Measurements from ENCODE around the gene SNRNP27.
"Not testable (repeated sequence)": the region's sequence is repeated elsewhere in the genome, so short reads cannot be mapped to it uniquely, and the experiment has no call there.

Gene SNRNP27

DNA sequence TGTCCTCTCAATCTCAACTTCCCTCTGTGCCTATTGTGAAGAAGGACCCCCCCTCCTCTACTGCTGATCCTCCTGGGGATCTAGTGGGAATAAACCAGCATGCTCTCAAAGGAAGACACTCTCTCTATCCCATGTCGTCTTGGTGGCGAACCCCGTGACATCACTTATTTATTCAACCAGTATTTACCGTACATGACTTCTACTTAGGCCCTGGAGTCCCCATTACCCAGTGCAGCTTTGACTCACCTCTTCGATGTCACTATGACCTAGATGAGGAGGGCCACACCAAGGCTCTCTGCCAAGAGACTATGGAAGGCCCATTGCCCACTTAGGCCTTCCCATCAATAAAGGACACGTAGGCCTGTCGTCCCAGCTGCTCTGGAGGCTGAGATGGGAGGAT lies 51.0 kb downstream of the SNRNP27 start:
- in situ Hi-C loops (cut with HindIII; ENCODE audit: low sequenced_read_pairs) = loop anchor here (5.0 kb wide), 1 partner anchor 198 kb away; no protein-coding TSS in a partner anchor

DNA sequence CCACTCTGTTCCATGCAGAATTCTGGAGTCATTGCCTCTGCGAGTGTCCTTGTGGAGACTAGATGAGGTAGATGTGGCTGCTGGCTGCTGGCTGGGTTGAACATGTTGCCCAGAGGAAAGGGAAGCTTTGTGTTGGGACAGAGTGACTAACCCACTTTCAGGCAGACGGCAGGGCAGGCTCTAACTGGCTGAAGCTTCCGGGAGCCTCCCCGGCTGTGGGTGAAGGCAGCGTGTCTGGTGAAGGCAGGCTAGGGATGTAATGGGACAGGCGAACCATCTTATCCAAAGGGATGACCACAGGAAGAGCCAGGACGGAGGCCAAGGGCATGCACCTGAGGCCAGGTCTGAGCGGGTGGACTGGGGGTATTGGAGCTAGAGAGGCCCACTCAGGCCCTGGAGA lies 51.7 kb downstream of the SNRNP27 start:
- in situ Hi-C loops (cut with HindIII; ENCODE audit: low sequenced_read_pairs) = loop anchor here (5.0 kb wide), 1 partner anchor 197 kb away; no protein-coding TSS in a partner anchor

DNA sequence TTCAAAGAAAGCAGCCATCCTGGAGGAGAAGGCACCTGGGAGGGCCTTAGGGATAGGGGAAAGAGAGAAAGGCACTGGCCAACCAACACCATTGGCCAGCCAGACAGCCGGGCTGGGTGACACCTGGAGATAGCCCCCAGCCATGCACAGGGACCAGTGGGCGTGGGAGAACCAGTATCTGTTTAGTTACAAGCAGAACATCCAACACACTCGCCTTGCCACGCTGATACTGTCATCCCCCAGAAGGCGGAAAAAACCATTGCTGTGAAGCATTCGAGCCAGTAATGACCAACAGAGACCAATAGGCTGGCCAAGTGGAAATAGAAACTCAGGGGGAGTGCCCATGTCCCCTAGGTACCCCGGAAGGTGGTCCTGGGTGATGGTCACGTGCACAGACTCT lies 52.2 kb downstream of the SNRNP27 start:
- in situ Hi-C loops (cut with HindIII; ENCODE audit: low sequenced_read_pairs) = loop anchor here (5.0 kb wide), 1 partner anchor 196 kb away; no protein-coding TSS in a partner anchor

GRCh38 chr2:69946351-69947324 lies 52.9 kb downstream of the SNRNP27 start:
- in situ Hi-C loops (cut with HindIII; ENCODE audit: low sequenced_read_pairs) = loop anchor here (5.0 kb wide), 1 partner anchor 196 kb away; no protein-coding TSS in a partner anchor

- in situ Hi-C loops (cut with HindIII; ENCODE audit: low sequenced_read_pairs) = loop anchor here (5.0 kb wide), 1 partner anchor 195 kb away; no protein-coding TSS in a partner anchor
These were observed 53.7 kb downstream of the SNRNP27 start for GRCh38 chr2:69947325-69947931.

- in situ Hi-C loops (cut with HindIII; ENCODE audit: low sequenced_read_pairs) = loop anchor here (5.0 kb wide), 1 partner anchor 194 kb away; no protein-coding TSS in a partner anchor
These were observed 54.5 kb downstream of the SNRNP27 start for GRCh38 chr2:69948032-69948962.

DNA sequence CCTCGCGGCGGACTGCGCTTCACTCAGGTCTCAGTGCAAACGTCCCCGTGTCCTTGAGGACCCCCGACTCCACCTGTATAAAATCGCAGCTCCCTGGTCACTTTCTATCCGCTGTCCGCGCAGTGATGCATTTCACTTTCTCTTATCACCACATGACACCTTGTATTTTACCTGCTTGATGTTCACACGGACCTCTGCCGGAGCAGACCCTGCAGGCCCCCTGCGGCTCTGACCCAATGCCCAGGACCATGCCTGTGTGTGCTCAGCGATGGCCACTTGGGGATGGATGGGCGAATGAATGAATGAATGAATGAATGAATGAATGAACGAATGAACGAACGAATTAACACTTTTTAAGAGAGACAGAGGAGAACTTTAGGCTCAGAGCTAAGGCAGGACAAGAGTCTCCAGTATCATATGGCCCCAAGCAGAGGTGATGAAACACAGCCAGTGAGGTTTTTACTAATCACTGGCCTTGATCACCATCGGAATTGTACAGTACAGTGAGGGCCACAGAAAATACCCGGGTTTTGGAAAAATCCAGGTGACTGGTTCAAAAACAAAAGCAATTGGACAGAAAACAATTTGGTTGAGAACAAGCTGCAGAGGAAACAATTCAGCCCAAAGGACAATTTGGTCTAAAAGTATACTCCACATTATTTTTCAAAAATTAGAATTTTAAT lies 55.3 kb downstream of the SNRNP27 start:
- in situ Hi-C loops (cut with HindIII; ENCODE audit: low sequenced_read_pairs) = loop anchor here (5.0 kb wide), 1 partner anchor 193 kb away; no protein-coding TSS in a partner anchor

DNA sequence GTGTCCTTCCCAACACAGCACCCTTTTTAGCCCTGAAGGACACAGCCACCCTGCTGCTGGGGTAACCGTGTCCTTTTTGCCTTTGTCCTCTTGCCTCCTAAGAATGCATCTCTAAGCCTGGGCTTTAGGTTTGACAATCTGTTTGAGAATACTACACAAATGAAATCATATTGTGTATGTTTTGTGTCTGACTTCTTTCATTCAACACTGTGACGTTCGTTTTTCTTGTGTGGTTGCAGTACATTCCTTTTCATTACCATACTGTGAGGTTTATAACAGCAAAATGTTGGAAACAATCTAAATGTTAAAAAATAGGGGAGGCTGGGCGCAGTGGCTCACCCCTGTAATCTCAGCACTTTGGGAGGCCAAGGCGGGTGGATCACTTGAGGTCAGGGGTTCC lies 56.5 kb downstream of the SNRNP27 start:
- in situ Hi-C loops (cut with HindIII; ENCODE audit: low sequenced_read_pairs) = no loop called here

GRCh38 chr2:69950671-69951070 lies 56.9 kb downstream of the SNRNP27 start:
- in situ Hi-C loops (cut with HindIII; ENCODE audit: low sequenced_read_pairs) = not testable (repeated sequence)

GRCh38 chr2:69952336-69953115 lies 58.8 kb downstream of the SNRNP27 start:
- in situ Hi-C loops (cut with HindIII; ENCODE audit: low sequenced_read_pairs) = no loop called here

DNA sequence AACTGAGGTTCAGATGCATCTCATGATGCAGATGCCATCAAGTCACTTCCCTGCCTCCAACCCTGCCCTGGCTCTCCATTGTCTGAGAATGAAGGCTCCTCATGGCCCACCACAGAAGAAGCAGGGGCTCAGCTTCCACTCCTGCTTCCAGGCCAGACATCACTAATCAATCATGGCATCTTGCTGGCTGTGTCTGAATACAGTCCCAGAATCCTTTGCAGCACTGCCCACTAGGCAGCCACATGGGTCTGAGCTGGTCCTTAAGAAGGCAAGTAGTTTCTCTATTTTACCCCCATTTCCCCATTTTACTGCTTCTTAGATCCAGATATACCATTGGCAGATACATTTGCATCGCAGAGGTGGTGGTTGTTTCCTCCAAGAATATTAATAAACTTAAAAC lies 60.3 kb downstream of the SNRNP27 start:
- in situ Hi-C loops (cut with HindIII; ENCODE audit: low sequenced_read_pairs) = no loop called here
